Neural crest cell (in vitro differentiated cells): ENCODE data around the gene DIMT1. TPM values are rescaled to one million over a fixed set of nuclear protein-coding genes. Genes with fewer than 3 reads are reported as not detected.

Source experiments
- DNase-seq: peaks from one replicate; pipeline ENCODE4 v3.0.0; 2021; ENCODE audit warnings: low read depth, mixed read lengths, low spot score
- H3K27ac Mint-ChIP-seq: one replicate; pipeline ENCODE4 v1.8.0; 2021; ENCODE audit warnings: mild to moderate bottlenecking, mixed read lengths; ENCODE audit not compliant: unreplicated experiment
- H3K27me3 Mint-ChIP-seq: 2 replicates; pipeline ENCODE4 v1.8.0; 2021; ENCODE audit warnings: low read depth, mild to moderate bottlenecking, mixed read lengths
- H3K36me3 Mint-ChIP-seq: 2 replicates; pipeline ENCODE4 v1.8.0; 2021; ENCODE audit warnings: low read depth, mild to moderate bottlenecking, mixed read lengths
- H3K4me1 Mint-ChIP-seq: 2 replicates; pipeline ENCODE4 v1.8.0; 2021; ENCODE audit warnings: mixed read lengths
- H3K4me3 Mint-ChIP-seq: one replicate; pipeline ENCODE4 v1.8.0; 2021; ENCODE audit warnings: mild to moderate bottlenecking, mixed read lengths
- H3K9me3 Mint-ChIP-seq: 2 replicates; pipeline ENCODE4 v1.8.0; 2021; ENCODE audit warnings: mixed read lengths
- CTCF ChIP-seq: fragments of 200-600 bp; sonication (generic); conservative IDR thresholded peaks from 2 replicates; pipeline ENCODE4 v1.5.0; 2021; ENCODE audit warnings: antibody characterized with exemption, mild to moderate bottlenecking
- total RNA-seq: library from RNA; stranded (reverse); gene quantifications from 2 replicates; pipeline ENCODE4 v1.2.1, GENCODE V29; 2021

The DIMT1 gene
- total RNA-seq, 1 donor from 2014 or later = 34.5 TPM

- Mint-ChIP-seq H3K36me3 (peaks cover 12% of the 10 kb centered on the region), H3K4me1 (no peaks in the 10 kb centered on the region), H3K9me3 (no peaks in the 10 kb centered on the region), H3K27ac (no peak overlapping the region), H3K27me3 (no peaks in the 10 kb centered on the region), H3K4me3 (no peak overlapping the region)
- no peak for DNase-seq
- TF ChIP-seq CTCF = no peak
Measured at GRCh38 chr5:62371409-62371808, 32.3 kb downstream of the DIMT1 start.

GRCh38 chr5:62369039-62369438 is 34.7 kb downstream of the DIMT1 start:
- no peak for DNase-seq
- TF ChIP-seq CTCF = no peak
- H3K4me3 Mint-ChIP-seq = no peak overlapping the region
- no peaks in the 10 kb centered on the region for H3K9me3 Mint-ChIP-seq
- H3K27ac Mint-ChIP-seq = no peak overlapping the region
- H3K4me1 Mint-ChIP-seq = no peaks in the 10 kb centered on the region
- peaks cover 14% of the 10 kb centered on the region for H3K36me3 Mint-ChIP-seq
- no peaks in the 10 kb centered on the region for H3K27me3 Mint-ChIP-seq

GRCh38 chr5:62362701-62363100 is 41.0 kb downstream of the DIMT1 start:
- no peaks in the 10 kb centered on the region for H3K4me1 Mint-ChIP-seq
- H3K27me3 Mint-ChIP-seq = no peaks in the 10 kb centered on the region
- H3K27ac Mint-ChIP-seq = no peak overlapping the region
- H3K36me3 Mint-ChIP-seq = peaks cover 13% of the 10 kb centered on the region
- no peak overlapping the region for H3K4me3 Mint-ChIP-seq
- no peak for DNase-seq
- TF ChIP-seq CTCF = no peak
- no peaks in the 10 kb centered on the region for H3K9me3 Mint-ChIP-seq

- DNase-seq = no peak
- Mint-ChIP-seq H3K4me3 (no peak overlapping the region), H3K27ac (no peak overlapping the region), H3K27me3 (no peaks in the 10 kb centered on the region), H3K9me3 (no peaks in the 10 kb centered on the region), H3K4me1 (no peaks in the 10 kb centered on the region), H3K36me3 (no peaks in the 10 kb centered on the region)
- peak; percentile 80 for TF ChIP-seq CTCF
Measured at GRCh38 chr5:62354028-62354874, 49.5 kb downstream of the DIMT1 start.

GRCh38 chr5:62348723-62349481 is 54.8 kb downstream of the DIMT1 start:
- Mint-ChIP-seq H3K4me3 (no peak overlapping the region), H3K36me3 (no peaks in the 10 kb centered on the region), H3K4me1 (no peaks in the 10 kb centered on the region), H3K9me3 (no peaks in the 10 kb centered on the region), H3K27ac (no peak overlapping the region), H3K27me3 (no peaks in the 10 kb centered on the region)
- DNase-seq = no peak
- no peak for TF ChIP-seq CTCF
